Type B pancreatic cell (in vitro differentiated cells): ENCODE results near the gene TENT4B. TPM values are rescaled to one million over a fixed set of nuclear protein-coding genes. Genes with fewer than 3 reads are reported as not detected.

Source experiments
- DNase-seq: peaks from one replicate; pipeline ENCODE4 v3.0.0; 2021; ENCODE audit warnings: mixed read lengths; ENCODE audit not compliant: unreplicated experiment; ENCODE audit errors: extremely low spot score
- H3K27ac Mint-ChIP-seq: 2 replicates; pipeline ENCODE4 v1.8.0; 2021; ENCODE audit warnings: mild to moderate bottlenecking, mixed read lengths
- H3K27me3 Mint-ChIP-seq: 2 replicates; pipeline ENCODE4 v1.8.0; 2021; ENCODE audit warnings: mixed read lengths
- H3K36me3 Mint-ChIP-seq: 2 replicates; pipeline ENCODE4 v1.8.0; 2021; ENCODE audit warnings: mixed read lengths
- H3K4me1 Mint-ChIP-seq: one replicate; pipeline ENCODE4 v1.8.0; 2021; ENCODE audit warnings: mixed read lengths; ENCODE audit not compliant: unreplicated experiment
- H3K4me3 Mint-ChIP-seq: 2 replicates; pipeline ENCODE4 v1.8.0; 2021; ENCODE audit warnings: mild to moderate bottlenecking, mixed read lengths
- H3K9me3 Mint-ChIP-seq: 2 replicates; pipeline ENCODE4 v1.8.0; 2021; ENCODE audit warnings: mixed read lengths
- CTCF ChIP-seq: fragments of 200-600 bp; sonication (generic); conservative IDR thresholded peaks from 2 replicates; pipeline ENCODE4 v1.5.0; 2021; ENCODE audit warnings: antibody characterized with exemption, mild to moderate bottlenecking
- total RNA-seq: library from RNA; stranded (reverse); gene quantifications from 2 replicates; pipeline ENCODE4 v1.2.1, GENCODE V29; 2021; ENCODE audit warnings: low replicate concordance

The TENT4B gene
- total RNA-seq, 1 donor from 2014 or later, result 14.1 TPM

GRCh38 chr16:50203681-50204080, 50.6 kb downstream of the TENT4B start:
- no peak for DNase-seq
- H3K9me3 Mint-ChIP-seq, result no peaks in the 10 kb centered on the region
- H3K27me3 Mint-ChIP-seq, result no peaks in the 10 kb centered on the region
- no peak overlapping the region for H3K4me3 Mint-ChIP-seq
- peak overlapping the region; percentile 90 for H3K27ac Mint-ChIP-seq
- no peak for TF ChIP-seq CTCF
- peaks cover 3% of the 10 kb centered on the region for H3K36me3 Mint-ChIP-seq
- H3K4me1 Mint-ChIP-seq, result peaks cover 41% of the 10 kb centered on the region

GRCh38 chr16:50204453-50205108, 51.5 kb downstream of the TENT4B start:
- Mint-ChIP-seq H3K36me3 (peaks cover 3% of the 10 kb centered on the region), H3K9me3 (no peaks in the 10 kb centered on the region), H3K27me3 (no peaks in the 10 kb centered on the region), H3K4me3 (no peak overlapping the region), H3K4me1 (peaks cover 46% of the 10 kb centered on the region), H3K27ac (peak overlapping the region; percentile 90)
- no peak for DNase-seq
- TF ChIP-seq CTCF, result no peak

GRCh38 chr16:50207652-50208051, 54.5 kb downstream of the TENT4B start:
- DNase-seq, result no peak
- Mint-ChIP-seq H3K4me1 (peaks cover 54% of the 10 kb centered on the region), H3K27ac (no peak overlapping the region), H3K9me3 (no peaks in the 10 kb centered on the region), H3K36me3 (peaks cover 1% of the 10 kb centered on the region), H3K4me3 (no peak overlapping the region), H3K27me3 (no peaks in the 10 kb centered on the region)
- TF ChIP-seq CTCF, result no peak

GRCh38 chr16:50208460-50208931, 55.4 kb downstream of the TENT4B start:
- Mint-ChIP-seq H3K4me3 (no peak overlapping the region), H3K36me3 (no peaks in the 10 kb centered on the region), H3K9me3 (no peaks in the 10 kb centered on the region), H3K27me3 (no peaks in the 10 kb centered on the region), H3K4me1 (peaks cover 45% of the 10 kb centered on the region), H3K27ac (peak overlapping the region; percentile 42)
- no peak for DNase-seq
- TF ChIP-seq CTCF, result no peak

- DNase-seq, result no peak
- H3K9me3 Mint-ChIP-seq, result no peaks in the 10 kb centered on the region
- no peak for TF ChIP-seq CTCF
- peaks cover 38% of the 10 kb centered on the region for H3K4me1 Mint-ChIP-seq
- H3K27me3 Mint-ChIP-seq, result no peaks in the 10 kb centered on the region
- peaks cover 3% of the 10 kb centered on the region for H3K36me3 Mint-ChIP-seq
- H3K4me3 Mint-ChIP-seq, result peak overlapping the region; percentile 42
- peak overlapping the region; percentile 42 for H3K27ac Mint-ChIP-seq
These were observed 56.6 kb downstream of the TENT4B start for GRCh38 chr16:50209546-50210265.
